ENCODE results near the gene IKZF1. TPM values are rescaled to one million over a fixed set of nuclear protein-coding genes. Genes with fewer than 3 reads are reported as not detected.

Gene IKZF1
- total RNA-seq, 1 experiment from 2014 or later: 0.57 TPM

GRCh38 chr7:50359258-50359994 lies 54.9 kb downstream of the IKZF1 start:
- DNase-seq (ENCODE audit: low read depth, low spot score): no peak
- Histone ChIP-seq H3K36me3 (ENCODE audit: control insufficient read depth in 1 of 2, insufficient read depth in 2 of 2, low read length in 2 of 2) (no peaks in the 10 kb centered on the region), H3K9me2 (ENCODE audit: insufficient read depth) (no peaks in the 10 kb centered on the region), H3K4me1 (ENCODE audit: control insufficient read depth in 1 of 2, insufficient read depth in 2 of 2, low read length in 2 of 2) (peaks cover 0 to 3% of the 10 kb centered on the region in 2 experiments; a peak in 1 of 4 replicates), H2AFZ (ENCODE audit: low read depth, low read length, poor library complexity, severe bottlenecking) (no peak overlapping the region), H3K9me3 (ENCODE audit: control insufficient read depth in 1 of 2, insufficient read depth in 1 of 2, low read depth in 1 of 2, low read length in 2 of 2) (no peaks in the 10 kb centered on the region), H3K9ac (ENCODE audit: low read length) (no peak overlapping the region), H3K79me2 (ENCODE audit: insufficient read depth, low read length) (no peaks in the 10 kb centered on the region), H3K4me3 (replicated peaks in 1 of 2; ENCODE audit: low read depth in 1 of 2, low read length in 2 of 2) (no peak overlapping the region), H3K4me2 (ENCODE audit: low read length) (no peak overlapping the region), H3K27me3 (ENCODE audit: insufficient read depth, low read length) (0 out of 2 replicates have a peak, but pooled peaks cover 1% of the 10 kb centered on the region), H3K27ac (ENCODE audit: low read depth, low read length) (no peak overlapping the region), H4K20me1 (ENCODE audit: insufficient read depth) (no peaks in the 10 kb centered on the region)
- POLR2A ChIA-PET: no interaction called here
- TF ChIP-seq TCF7L2 (IDR thresholded peaks at IDR 0.05; ENCODE audit: borderline replicate concordance, extremely low read depth, insufficient read depth, insufficient read length): no peak
- intact Hi-C loops (cut with micrococcal nuclease): no loop called here
- CTCF ChIA-PET: no interaction called here
- BruUV-seq (replicated peaks): no TSS peak
- ATAC-seq: no peak
- RAD21 ChIA-PET (ENCODE audit: low non-redundant PET in 1 of 2, low total read pairs in 2 of 2, uncharacterized antibody in 2 of 2, unreplicated experiment in 2 of 2): no interaction called here

GRCh38 chr7:50359995-50360925 lies 55.7 kb downstream of the IKZF1 start:
- Histone ChIP-seq H3K9me3 (ENCODE audit: control insufficient read depth in 1 of 2, insufficient read depth in 1 of 2, low read depth in 1 of 2, low read length in 2 of 2) (no peaks in the 10 kb centered on the region), H3K9ac (ENCODE audit: low read length) (no peak overlapping the region), H3K36me3 (ENCODE audit: control insufficient read depth in 1 of 2, insufficient read depth in 2 of 2, low read length in 2 of 2) (no peaks in the 10 kb centered on the region), H3K4me3 (replicated peaks in 1 of 2; ENCODE audit: low read depth in 1 of 2, low read length in 2 of 2) (no peak overlapping the region), H3K9me2 (ENCODE audit: insufficient read depth) (no peaks in the 10 kb centered on the region), H4K20me1 (ENCODE audit: insufficient read depth) (no peaks in the 10 kb centered on the region), H3K4me2 (ENCODE audit: low read length) (no peak overlapping the region), H3K4me1 (ENCODE audit: control insufficient read depth in 1 of 2, insufficient read depth in 2 of 2, low read length in 2 of 2) (peaks cover 0 to 3% of the 10 kb centered on the region in 2 experiments; a peak in 1 of 4 replicates), H3K27ac (ENCODE audit: low read depth, low read length) (no peak overlapping the region), H2AFZ (ENCODE audit: low read depth, low read length, poor library complexity, severe bottlenecking) (no peak overlapping the region), H3K27me3 (ENCODE audit: insufficient read depth, low read length) (0 out of 2 replicates have a peak, but pooled peaks cover 3% of the 10 kb centered on the region), H3K79me2 (ENCODE audit: insufficient read depth, low read length) (no peaks in the 10 kb centered on the region)
- no peak for DNase-seq (ENCODE audit: low read depth, low spot score)
- no TSS peak for BruUV-seq (replicated peaks)
- POLR2A ChIA-PET: no interaction called here
- intact Hi-C loops (cut with micrococcal nuclease): no loop called here
- no peak for ATAC-seq
- CTCF ChIA-PET: no interaction called here
- RAD21 ChIA-PET (ENCODE audit: low non-redundant PET in 1 of 2, low total read pairs in 2 of 2, uncharacterized antibody in 2 of 2, unreplicated experiment in 2 of 2): no interaction called here
- TF ChIP-seq ZBTB33 (IDR thresholded peaks at IDR 0.05; ENCODE audit: extremely low read depth, insufficient replicate concordance, low read length) (no peak), ELF1 (IDR thresholded peaks at IDR 0.05; ENCODE audit: borderline replicate concordance, low read depth) (no peak), CBX3 (IDR thresholded peaks at IDR 0.05; ENCODE audit: low read depth) (no peak), EZH2phosphoT487 (IDR thresholded peaks at IDR 0.05; ENCODE audit: borderline replicate concordance) (no peak), MAX (IDR thresholded peaks at IDR 0.05) (no peak), JUND (IDR thresholded peaks at IDR 0.05) (no peak), CEBPB (IDR thresholded peaks at IDR 0.05; ENCODE audit: low read depth) (no peak), EZH2 (IDR thresholded peaks at IDR 0.05) (no peak), POLR2AphosphoS5 (IDR thresholded peaks at IDR 0.05; ENCODE audit: low read depth, low read length) (no peak), ATF3 (IDR thresholded peaks at IDR 0.05) (no peak), EGR1 (IDR thresholded peaks at IDR 0.05; ENCODE audit: low read depth) (no peak)
